DLD1 (cell line): Measurements from ENCODE around the gene AK8.
"Not testable (repeated sequence)": the region's sequence is repeated elsewhere in the genome, so short reads cannot be mapped to it uniquely, and the experiment has no call there.

Source experiments
- in situ Hi-C: cut with HindIII; loops from 2 replicates; pipeline ENCODE4 v1.10.0; 2017; ENCODE audit warnings: low sequenced_read_pairs

The AK8 gene

GRCh38 chr9:132775720-132776119 is 102.4 kb downstream of the AK8 start:
- in situ Hi-C loops = no loop called here

- in situ Hi-C loops = no loop called here
Observed at GRCh38 chr9:132774886-132775285, 103.2 kb downstream of the AK8 start.

- in situ Hi-C loops = no loop called here
Observed at GRCh38 chr9:132773764-132774339, 104.2 kb downstream of the AK8 start.

GRCh38 chr9:132773093-132773492 is 105.0 kb downstream of the AK8 start:
- in situ Hi-C loops = no loop called here

- in situ Hi-C loops = not testable (repeated sequence)
Observed at GRCh38 chr9:132771752-132772151, 106.3 kb downstream of the AK8 start.

- in situ Hi-C loops = no loop called here
Observed at GRCh38 chr9:132770770-132771310, 107.2 kb downstream of the AK8 start.

- in situ Hi-C loops = no loop called here
Observed at GRCh38 chr9:132769906-132770769, 107.9 kb downstream of the AK8 start.

GRCh38 chr9:132768932-132769905 is 108.9 kb downstream of the AK8 start:
- in situ Hi-C loops = no loop called here

GRCh38 chr9:132763574-132763973 is 114.5 kb downstream of the AK8 start:
- in situ Hi-C loops = no loop called here

- in situ Hi-C loops = no loop called here
Observed at GRCh38 chr9:132762896-132763295, 115.2 kb downstream of the AK8 start.

- in situ Hi-C loops = no loop called here
Observed at GRCh38 chr9:132761602-132762001, 116.5 kb downstream of the AK8 start.

- in situ Hi-C loops = no loop called here
Observed at GRCh38 chr9:132760057-132760456, 118.0 kb downstream of the AK8 start.

- in situ Hi-C loops = no loop called here
Observed at GRCh38 chr9:132757016-132757415, 121.1 kb downstream of the AK8 start.

- in situ Hi-C loops = no loop called here
Observed at GRCh38 chr9:132756214-132756845, 121.8 kb downstream of the AK8 start.

GRCh38 chr9:132755096-132755495 is 123.0 kb downstream of the AK8 start:
- in situ Hi-C loops = no loop called here

- in situ Hi-C loops = no loop called here
Observed at GRCh38 chr9:132754236-132754635, 123.8 kb downstream of the AK8 start.

GRCh38 chr9:132753593-132753880 is 124.5 kb downstream of the AK8 start:
- in situ Hi-C loops = no loop called here

GRCh38 chr9:132752877-132753592 is 125.0 kb downstream of the AK8 start:
- in situ Hi-C loops = no loop called here

- in situ Hi-C loops = no loop called here
Observed at GRCh38 chr9:132750668-132751067, 127.4 kb downstream of the AK8 start.

GRCh38 chr9:132749306-132749705 is 128.8 kb downstream of the AK8 start:
- in situ Hi-C loops = no loop called here
